ENCODE measurements around the gene OASL. TPM values are rescaled to one million over a fixed set of nuclear protein-coding genes. Genes with fewer than 3 reads are reported as not detected.

Gene OASL
- total RNA-seq, 1 donor from 2014 or later: 21.1 TPM

DNA sequence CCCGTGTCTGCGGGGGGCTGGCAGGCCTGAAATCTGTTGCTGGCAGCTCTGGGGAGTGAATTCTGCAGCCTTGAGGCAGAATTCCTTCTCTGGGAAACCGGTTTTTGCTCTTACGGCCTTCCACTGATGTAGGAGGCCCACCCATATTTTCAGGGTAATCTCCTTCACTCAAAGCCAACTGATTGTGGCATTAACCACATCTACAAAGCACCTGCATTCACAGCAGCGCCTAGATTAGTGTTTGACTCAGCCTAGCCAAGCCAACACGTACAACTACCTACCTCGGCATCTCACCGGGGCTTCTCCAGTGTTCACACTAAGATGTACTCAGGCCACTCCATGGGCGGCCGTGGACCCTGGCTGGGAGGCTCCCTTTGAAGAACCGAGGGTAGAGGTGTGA is 38.5 kb downstream of the OASL start:
- Histone ChIP-seq H3K4me1 (no peaks in the 10 kb centered on the region), H3K4me3 (no peak overlapping the region), H3K9me3 (no peaks in the 10 kb centered on the region), H3K27ac (no peak overlapping the region), H3K36me3 (peaks cover 37% of the 10 kb centered on the region), H3K27me3 (ENCODE audit: low read depth) (peaks cover 4% of the 10 kb centered on the region)
- ATAC-seq: no peak
- no peak for TF ChIP-seq CTCF (IDR thresholded peaks at IDR 0.05)
- intact Hi-C loops (cut with DNase I): no loop called here
- DNase-seq: peak; percentile 8

DNA sequence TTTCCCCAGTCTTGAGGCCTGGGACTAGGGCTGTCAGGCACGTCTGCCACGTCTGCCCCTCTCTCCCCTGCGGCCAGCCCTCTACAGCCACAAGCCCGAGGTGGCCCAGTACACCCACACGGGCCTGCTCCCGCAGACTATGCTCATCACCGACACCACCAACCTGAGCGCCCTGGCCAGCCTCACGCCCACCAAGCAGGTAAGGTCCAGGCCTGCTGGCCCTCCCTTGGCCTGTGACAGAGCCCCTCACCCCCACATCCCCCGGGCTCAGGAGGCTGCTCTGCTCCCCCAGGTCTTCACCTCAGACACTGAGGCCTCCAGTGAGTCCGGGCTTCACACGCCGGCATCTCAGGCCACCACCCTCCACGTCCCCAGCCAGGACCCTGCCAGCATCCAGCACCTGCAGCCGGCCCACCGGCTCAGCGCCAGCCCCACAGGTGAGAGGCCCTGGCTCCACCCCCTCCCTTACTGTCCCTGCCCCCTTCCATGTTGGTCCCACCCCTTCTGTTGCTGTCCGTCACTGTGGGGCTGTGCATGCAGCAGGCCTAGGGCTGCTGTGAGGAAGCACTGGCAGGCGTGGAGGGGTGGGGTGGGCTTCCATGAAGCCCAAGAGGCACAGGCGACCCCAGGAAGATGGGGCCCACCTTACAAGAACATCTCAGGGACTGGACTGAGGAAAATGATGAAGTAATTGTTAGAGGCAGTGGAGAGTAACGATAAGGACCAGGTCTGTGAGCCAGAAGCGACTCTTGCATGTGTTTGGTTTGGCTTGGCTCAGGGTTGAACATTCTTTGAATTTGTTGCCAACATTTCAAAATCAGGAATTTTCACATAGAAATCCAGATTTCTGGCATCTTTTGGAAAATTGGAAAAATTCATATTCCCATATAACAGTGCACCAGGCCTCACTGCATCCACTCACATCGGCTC is 39.6 kb downstream of the OASL start:
- TF ChIP-seq CTCF (IDR thresholded peaks at IDR 0.05): no peak
- intact Hi-C loops (cut with DNase I): no loop called here
- Histone ChIP-seq H3K4me1 (no peaks in the 10 kb centered on the region), H3K9me3 (no peaks in the 10 kb centered on the region), H3K27me3 (ENCODE audit: low read depth) (peaks cover 4% of the 10 kb centered on the region), H3K36me3 (peaks cover 28% of the 10 kb centered on the region), H3K4me3 (no peak overlapping the region), H3K27ac (no peak overlapping the region)
- peak in 1 of 2 donors; percentile 37 for ATAC-seq
- peak; percentile 40 for DNase-seq

DNA sequence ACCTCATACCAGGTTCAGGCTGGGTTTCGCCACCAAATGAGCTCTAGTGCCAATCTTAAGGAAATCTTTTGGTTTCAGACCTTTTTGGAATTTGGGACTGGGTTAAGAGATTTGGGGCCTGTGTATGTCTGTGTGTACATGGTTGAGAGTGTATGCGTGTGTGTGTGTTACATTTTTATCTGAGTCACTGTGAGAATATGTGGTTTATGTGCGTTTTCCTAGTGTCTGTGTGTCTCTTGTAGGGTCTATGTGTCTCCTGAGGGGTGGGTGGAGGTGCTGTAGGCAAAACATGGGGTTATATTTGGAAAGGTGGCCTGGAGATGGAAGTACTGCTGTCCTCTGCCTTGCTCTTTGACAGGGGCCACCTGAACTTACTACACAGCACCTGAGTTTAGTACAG is 40.6 kb downstream of the OASL start:
- no peak overlapping the region for H3K27ac ChIP-seq
- H3K9me3 ChIP-seq: no peaks in the 10 kb centered on the region
- peaks cover 4% of the 10 kb centered on the region for H3K27me3 ChIP-seq (ENCODE audit: low read depth)
- no peak overlapping the region for H3K4me3 ChIP-seq
- H3K36me3 ChIP-seq: peaks cover 17% of the 10 kb centered on the region
- no peaks in the 10 kb centered on the region for H3K4me1 ChIP-seq
- intact Hi-C loops (cut with DNase I): no loop called here
- DNase-seq: no peak
- no peak for TF ChIP-seq CTCF (IDR thresholded peaks at IDR 0.05)
- ATAC-seq: no peak

- ATAC-seq: no peak
Observed at GRCh38 chr12:120997448-120997847, 41.6 kb downstream of the OASL start.

GRCh38 chr12:120996133-120996746 is 42.8 kb downstream of the OASL start:
- intact Hi-C loops (cut with DNase I): no loop called here
- Histone ChIP-seq H3K27ac (no peak overlapping the region), H3K4me1 (no peaks in the 10 kb centered on the region), H3K9me3 (no peaks in the 10 kb centered on the region), H3K27me3 (ENCODE audit: low read depth) (peaks cover 4% of the 10 kb centered on the region), H3K36me3 (no peaks in the 10 kb centered on the region), H3K4me3 (no peak overlapping the region)
- peak; percentile 34 for DNase-seq
- no peak for ATAC-seq
- no peak for TF ChIP-seq CTCF (IDR thresholded peaks at IDR 0.05)

More at GRCh38 chr12:120997448-120997847, 41.6 kb downstream of the OASL start:
- no peak overlapping the region for H3K4me3 ChIP-seq
- H3K36me3 ChIP-seq: peaks cover 9% of the 10 kb centered on the region
- no peak overlapping the region for H3K27ac ChIP-seq
- TF ChIP-seq CTCF (IDR thresholded peaks at IDR 0.05): no peak
- H3K27me3 ChIP-seq (ENCODE audit: low read depth): peaks cover 4% of the 10 kb centered on the region
- intact Hi-C loops (cut with DNase I): no loop called here
- H3K9me3 ChIP-seq: no peaks in the 10 kb centered on the region
- no peaks in the 10 kb centered on the region for H3K4me1 ChIP-seq
- DNase-seq: peak; percentile 27
